GM13977 (cell line): ENCODE data around the gene OTOP3.
"Not testable (repeated sequence)": the region's sequence is repeated elsewhere in the genome, so short reads cannot be mapped to it uniquely, and the experiment has no call there.

Experiments used
- DNase-seq: peaks from one replicate; pipeline ENCODE4 v3.0.0; 2012; ENCODE audit warnings: low spot score
- CTCF ChIP-seq: IDR thresholded peaks from 2 replicates; pipeline ENCODE4 v1.5.1; 2012; ENCODE audit warnings: mild to moderate bottlenecking, control low read depth; ENCODE audit not compliant: insufficient read depth; ENCODE audit errors: extremely low read depth, missing control alignments
- in situ Hi-C: fragments of 300-500 bp; cut with MboI; formaldehyde crosslinking; loops from one replicate; pipeline ENCODE4 v1.12.0; 2022; ENCODE audit warnings: low sequenced_read_pairs, low pct_unique_long_range_greater_than_20kb, mixed read lengths, inconsistent platforms; ENCODE audit not compliant: unreplicated experiment

OTOP3 gene

GRCh38 chr17:74961657-74962350 is 26.1 kb downstream of the OTOP3 start:
- peak; percentile 77 for TF ChIP-seq CTCF
- in situ Hi-C loops: no loop called here
- DNase-seq: peak; percentile 91

DNA sequence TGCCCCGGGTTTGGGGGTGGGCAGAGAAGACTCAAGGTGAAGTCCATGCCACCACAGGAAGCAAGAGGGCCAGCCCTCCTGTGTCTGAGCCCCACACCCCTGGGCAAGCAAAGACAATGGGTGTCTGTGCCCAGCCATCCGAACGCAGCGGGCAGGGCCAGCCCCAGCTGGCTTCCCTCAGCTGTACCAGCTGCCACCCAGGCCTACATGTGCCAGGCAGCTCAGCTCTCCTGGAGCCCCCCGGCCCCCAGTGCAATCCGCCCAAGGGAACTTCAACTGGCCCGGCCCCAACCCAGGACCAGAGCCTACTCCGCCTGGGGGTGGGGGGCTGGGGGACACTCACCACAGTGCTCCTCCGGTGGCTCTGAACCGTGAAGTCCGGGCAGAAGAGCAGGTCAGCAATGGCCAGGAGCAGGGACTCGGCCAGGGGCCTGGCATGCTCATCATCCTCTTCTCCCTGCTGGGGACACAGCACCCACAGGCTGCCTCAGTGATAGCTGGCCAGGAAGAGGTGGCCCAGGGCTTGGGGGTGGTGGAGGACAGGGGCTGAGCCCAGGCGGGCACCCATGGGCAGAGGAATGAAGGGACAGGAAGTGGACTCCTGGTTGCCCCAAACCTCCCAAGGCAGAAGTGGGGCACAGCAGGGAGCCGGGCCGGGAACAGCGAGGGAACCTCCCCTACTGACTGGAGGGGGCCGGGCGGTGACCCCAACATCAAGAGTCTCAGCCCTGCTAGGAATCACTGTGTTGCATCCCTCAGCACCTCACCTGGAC is 27.1 kb downstream of the OTOP3 start:
- in situ Hi-C loops: no loop called here
- no peak for DNase-seq
- no peak for TF ChIP-seq CTCF

- in situ Hi-C loops: no loop called here
- no peak for TF ChIP-seq CTCF
- no peak for DNase-seq
Observed at GRCh38 chr17:74963656-74964055, 28.0 kb downstream of the OTOP3 start.

GRCh38 chr17:74964246-74964761 is 28.6 kb downstream of the OTOP3 start:
- in situ Hi-C loops: no loop called here
- no peak for DNase-seq
- TF ChIP-seq CTCF: no peak

- DNase-seq: no peak
- TF ChIP-seq CTCF: no peak
- in situ Hi-C loops: no loop called here
Observed at GRCh38 chr17:74964988-74965622, 29.4 kb downstream of the OTOP3 start.

DNA sequence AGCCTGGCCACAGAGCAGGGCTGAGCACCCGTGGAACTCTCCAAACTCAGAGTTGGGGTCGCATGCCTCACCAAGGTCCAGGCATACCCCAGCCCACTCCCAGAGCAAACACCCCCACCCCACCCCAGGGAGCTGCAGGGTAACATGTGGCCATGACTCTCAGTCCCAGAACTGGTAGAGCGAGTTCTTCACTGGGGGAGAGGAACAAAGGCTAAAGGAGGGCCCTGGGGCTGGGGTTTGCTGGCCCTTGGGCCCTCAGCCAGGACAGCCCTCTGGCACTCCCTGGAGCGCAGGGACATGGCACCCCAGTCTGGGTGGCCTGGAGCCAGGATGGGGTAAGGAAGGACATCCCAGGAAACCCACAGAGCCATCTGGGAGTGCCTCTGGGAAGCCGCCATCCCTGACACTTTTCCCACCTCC is 32.7 kb downstream of the OTOP3 start:
- TF ChIP-seq CTCF: no peak
- in situ Hi-C loops: no loop called here
- DNase-seq: no peak

GRCh38 chr17:74969501-74969900 is 33.8 kb downstream of the OTOP3 start:
- DNase-seq, in situ Hi-C loops: not testable (repeated sequence)
